Activated gamma-delta T cell treated with Interleukin-2 at 50 U/mL for 16 hours (primary cell): ENCODE measurements around the gene IL1RL2.

Experiments
- DNase-seq: peaks from one replicate; pipeline ENCODE4 v3.0.0-alpha.2; 2020

IL1RL2 gene

GRCh38 chr2:102159295-102159694 is 27.5 kb upstream of the IL1RL2 start:
- no peak for DNase-seq

DNA sequence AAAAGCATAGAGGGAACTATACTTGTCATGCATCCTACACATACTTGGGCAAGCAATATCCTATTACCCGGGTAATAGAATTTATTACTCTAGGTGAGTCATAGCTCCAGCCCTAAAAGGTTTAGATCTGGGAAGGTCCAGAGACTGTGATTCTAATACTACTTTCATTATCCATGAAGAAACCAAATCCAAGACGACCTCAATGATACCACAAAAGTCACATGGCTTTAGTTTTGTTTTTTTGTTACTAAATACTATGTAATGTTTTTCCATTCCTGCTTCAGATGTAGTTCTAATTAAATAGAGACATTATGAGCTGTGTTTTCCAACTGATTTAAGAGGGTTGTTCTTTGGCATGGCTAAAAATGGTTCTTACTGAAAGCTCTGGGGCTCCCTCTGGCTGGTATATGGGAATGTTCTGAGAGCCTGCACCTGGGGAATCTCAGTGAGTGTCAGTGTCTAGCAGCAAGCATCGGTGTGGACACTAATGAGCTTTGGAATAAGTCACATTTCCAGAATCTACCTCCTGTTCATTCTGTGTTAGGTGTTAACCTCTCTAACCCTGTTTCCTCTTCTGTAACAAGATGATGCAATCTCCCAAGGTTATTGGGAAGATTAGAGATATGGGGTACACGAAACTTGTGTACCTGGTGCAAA is 20.5 kb upstream of the IL1RL2 start:
- no peak for DNase-seq

DNA sequence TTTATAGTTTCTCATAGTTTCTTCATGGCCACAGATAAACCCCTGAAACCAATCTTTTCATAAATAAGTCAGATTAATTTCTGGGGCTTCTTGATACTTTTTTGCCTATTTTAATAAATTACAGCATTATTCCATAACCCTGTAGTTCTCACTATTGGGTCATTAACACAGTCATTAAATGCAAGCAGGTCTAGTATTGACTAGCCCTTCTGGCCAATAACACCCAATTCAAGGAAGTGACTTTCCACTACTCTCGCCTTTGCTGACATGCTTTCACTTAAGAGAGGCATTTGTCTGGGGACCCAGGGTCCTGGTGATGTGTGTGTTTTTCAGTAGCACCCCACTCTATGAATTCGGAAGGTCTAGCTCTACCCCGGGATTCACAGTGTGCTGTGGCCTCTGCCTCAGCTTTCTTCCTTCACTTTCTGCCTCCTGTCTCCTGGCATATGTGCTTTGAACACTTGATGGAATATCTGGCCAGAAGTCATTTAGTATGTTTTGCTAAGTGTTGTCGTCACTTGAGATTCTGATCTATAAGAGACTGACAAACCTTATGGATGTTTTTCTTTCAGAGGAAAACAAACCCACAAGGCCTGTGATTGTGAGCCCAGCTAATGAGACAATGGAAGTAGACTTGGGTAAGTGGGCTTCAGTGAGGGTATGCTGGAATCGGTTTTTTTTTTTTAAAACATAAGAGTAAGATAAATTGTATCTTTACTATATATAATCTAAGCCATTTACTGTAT is 18.6 kb upstream of the IL1RL2 start:
- DNase-seq: no peak

GRCh38 chr2:102171946-102172345 is 14.9 kb upstream of the IL1RL2 start:
- DNase-seq: no peak

- DNase-seq: no peak
These were observed 14.1 kb upstream of the IL1RL2 start for GRCh38 chr2:102172745-102173144.

DNA sequence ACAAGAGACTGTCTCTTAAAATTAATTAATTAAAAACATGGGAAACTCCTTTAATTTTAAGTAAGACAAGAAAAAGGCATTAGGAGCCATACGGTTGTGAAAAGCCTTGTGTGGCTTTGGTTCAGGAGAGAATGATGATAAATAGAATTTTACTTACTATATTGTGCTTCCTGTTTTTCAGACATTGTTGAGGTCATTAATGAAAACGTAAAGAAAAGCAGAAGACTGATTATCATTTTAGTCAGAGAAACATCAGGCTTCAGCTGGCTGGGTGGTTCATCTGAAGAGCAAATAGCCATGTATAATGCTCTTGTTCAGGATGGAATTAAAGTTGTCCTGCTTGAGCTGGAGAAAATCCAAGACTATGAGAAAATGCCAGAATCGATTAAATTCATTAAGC is 10.7 kb upstream of the IL1RL2 start:
- no peak for DNase-seq

DNA sequence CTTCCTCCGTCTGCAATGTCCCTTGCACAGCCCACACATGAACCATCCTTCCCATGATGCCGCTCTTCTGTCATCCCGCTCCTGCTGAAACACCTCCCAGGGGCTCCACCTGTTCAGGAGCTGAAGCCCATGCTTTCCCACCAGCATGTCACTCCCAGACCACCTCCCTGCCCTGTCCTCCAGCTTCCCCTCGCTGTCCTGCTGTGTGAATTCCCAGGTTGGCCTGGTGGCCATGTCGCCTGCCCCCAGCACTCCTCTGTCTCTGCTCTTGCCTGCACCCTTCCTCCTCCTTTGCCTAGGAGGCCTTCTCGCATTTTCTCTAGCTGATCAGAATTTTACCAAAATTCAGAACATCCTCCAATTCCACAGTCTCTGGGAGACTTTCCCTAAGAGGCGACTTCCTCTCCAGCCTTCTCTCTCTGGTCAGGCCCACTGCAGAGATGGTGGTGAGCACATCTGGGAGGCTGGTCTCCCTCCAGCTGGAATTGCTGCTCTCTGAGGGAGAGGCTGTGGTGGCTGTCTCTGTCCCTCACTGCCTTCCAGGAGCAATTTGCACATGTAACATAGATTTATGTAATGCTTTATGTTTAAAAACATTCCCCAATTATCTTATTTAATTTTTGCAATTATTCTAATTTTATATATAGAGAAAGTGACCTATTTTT is 8.9 kb upstream of the IL1RL2 start:
- no peak for DNase-seq

GRCh38 chr2:102179061-102179460 is 7.8 kb upstream of the IL1RL2 start:
- DNase-seq: no peak

DNA sequence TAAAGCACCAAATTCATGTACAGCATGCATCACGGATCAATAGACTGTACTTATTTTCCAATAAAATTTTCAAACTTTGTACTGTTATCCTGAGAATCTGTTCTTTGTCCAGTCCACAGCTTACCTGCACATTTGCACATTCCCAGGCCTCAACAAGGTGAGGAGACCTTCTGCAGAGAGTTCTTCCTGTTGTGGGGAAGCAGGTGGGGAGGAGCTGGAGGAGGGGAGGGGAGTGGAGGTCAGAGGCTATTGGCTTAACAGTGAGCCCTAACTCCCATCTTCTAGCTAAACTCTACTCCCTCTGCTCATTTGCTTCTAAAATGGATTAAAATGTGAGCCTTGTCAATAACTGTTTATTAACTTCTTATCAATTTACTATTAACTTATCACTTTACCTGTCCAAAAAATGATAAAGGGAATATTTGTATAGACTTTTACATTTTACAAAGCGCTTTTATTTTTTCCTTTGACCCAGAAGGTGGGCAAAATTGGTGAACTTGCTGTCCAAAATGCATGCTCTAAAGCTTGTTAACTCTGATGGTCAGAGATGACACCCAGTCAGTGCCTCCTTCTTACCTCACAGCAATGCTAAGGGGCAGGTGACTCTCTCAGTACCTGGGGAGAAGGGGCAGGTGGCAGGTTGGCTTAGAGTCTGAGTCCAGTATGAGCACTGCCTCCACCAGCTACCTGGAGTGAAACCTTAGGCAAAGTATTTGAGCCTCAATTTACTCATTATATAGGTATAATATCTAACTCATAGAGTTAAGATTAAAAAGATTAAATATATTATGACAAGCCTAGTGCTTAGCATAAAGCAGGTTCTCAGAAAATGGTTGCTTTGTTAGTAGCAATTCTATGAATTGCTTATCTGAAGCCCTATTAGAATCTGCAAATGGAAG is 6.8 kb upstream of the IL1RL2 start:
- no peak for DNase-seq

- no peak for DNase-seq
These were observed 6.2 kb upstream of the IL1RL2 start for GRCh38 chr2:102180687-102180999.

DNA sequence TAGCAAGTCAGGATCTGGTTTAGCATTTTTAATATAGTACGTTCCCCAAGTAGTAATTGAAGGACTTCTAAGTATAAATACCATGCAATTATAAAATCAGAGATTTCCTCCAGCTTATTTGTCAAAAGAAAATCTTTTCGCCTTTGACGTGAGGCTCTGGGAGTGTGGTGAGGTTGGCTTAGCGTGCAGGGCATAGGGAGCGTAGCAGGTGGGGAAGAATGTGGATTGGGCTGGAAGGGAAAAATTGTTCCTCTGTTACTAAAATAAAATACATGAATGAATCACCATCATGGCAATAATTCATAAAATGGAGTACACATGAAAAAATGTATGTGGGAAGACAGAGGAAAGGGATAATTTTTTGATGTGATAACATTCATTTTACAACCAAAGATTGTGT is 5.4 kb upstream of the IL1RL2 start:
- no peak for DNase-seq

DNA sequence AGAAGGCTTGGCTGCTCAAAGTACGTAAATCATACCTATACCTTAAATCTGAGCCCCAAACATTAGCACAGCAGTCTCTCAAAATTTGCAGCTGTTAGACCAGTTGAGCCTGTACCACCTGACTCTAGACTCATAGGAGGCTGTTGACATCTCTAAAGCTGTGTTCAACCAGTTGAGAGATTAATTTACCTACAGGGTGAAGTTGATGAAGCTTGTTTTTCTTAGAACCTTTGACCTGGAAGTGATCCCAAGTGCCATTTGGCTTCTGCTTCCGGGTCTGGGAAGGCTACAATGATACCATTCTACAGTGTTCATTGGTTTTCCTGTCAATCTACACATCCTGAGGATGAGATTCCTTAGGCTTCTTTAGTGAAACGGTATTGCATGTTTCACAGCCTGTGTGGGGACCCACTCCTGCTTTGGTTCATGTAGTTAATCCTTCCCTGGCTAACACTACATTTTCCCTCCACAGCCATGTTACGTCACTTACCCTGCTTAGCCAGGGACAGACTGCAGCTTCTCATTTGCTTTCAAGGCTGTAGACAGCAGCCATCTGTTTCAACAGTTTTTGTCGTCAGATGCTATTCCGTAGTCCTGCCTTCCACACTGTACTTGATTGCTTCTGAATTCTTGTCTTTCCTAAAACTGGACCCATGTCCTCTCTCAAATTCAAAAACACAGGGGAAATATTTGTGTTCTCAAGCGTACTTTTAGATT is 4.7 kb upstream of the IL1RL2 start:
- no peak for DNase-seq

DNA sequence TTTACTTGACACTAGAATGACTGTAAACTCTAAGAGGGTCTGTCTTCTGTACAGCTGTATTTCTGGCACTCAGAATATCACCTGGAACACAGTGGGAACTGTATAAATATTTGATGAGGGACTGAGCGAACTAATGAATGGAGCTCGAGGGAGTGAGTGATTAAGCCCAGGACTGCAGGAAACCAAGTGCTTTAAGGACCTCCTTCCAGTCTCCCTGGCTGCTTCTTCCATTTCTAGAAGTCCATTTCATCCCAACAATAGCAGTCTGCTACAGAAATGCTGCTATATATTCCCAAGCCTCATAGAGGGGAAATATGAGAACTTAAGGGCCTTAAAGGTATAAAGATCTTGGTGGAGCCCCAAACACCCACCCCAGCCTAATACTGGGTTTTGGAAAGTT is 2.8 kb upstream of the IL1RL2 start:
- DNase-seq: no peak

- DNase-seq: no peak
These were observed 2.3 kb upstream of the IL1RL2 start for GRCh38 chr2:102184568-102184967.

- no peak for DNase-seq
These were observed 1.5 kb upstream of the IL1RL2 start for GRCh38 chr2:102185347-102185746.

- peak; percentile 27 for DNase-seq
These were observed 800 bp downstream of the IL1RL2 start for GRCh38 chr2:102187496-102188150.

GRCh38 chr2:102190430-102191107 is 3.7 kb downstream of the IL1RL2 start:
- no peak for DNase-seq

DNA sequence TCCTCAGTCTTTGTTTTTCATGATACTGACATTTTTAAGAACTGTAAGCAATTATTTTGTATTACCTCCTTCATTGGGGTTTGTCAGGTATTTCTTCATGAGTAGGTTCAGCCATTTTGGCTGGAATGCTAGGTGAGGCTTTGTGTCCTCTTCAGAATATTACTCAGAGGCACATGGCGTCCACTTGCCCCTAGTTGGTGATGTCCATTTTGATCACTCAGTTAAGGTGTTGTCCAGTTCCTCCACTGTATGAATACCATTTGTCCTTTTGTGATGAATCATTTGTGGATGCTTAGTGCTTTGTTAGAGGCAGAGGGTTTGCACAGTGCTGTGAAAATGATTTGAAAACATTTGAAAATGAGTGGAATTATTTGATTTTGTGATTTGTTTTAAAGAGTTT is 4.7 kb downstream of the IL1RL2 start:
- DNase-seq: no peak

GRCh38 chr2:102193074-102193473 is 6.3 kb downstream of the IL1RL2 start:
- no peak for DNase-seq

DNA sequence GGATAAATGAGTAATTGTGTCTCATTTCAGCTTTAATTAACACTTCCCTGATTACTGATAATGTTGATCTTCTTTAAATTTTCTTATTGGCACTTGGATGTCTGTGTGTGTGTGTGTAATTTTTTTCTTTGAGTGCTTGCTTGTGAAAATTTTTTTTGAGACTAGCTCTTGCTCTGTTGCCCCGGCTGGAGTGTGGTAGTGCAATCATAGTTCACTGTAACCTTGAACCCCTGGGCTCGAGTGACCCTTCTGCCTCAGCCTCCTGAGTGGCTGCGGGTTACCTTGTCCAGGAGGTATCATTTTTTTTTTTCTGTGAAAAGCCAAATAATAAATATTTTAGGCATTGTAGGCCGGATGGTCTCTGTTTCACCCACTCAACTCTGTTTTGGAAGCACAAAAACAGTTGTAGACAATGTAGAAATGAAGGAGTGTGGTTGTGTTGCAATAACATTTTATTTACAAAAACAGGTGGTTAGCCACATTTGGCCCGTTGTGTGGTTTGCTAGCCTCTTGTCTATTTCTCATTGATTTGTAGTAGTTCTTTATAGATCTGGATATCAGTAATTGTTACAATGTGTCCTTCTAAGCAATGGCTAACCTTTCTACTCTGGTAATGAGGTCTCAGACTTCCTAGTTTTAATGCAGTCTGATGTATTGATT is 7.9 kb downstream of the IL1RL2 start:
- no peak for DNase-seq
